ENCODE measurements around the gene BLTP1.

Gene BLTP1

GRCh38 chr4:122172266-122172665, 20.1 kb downstream of the BLTP1 start:
- DNase-seq, result no peak

- DNase-seq, result no peak
Observed at GRCh38 chr4:122178961-122179360, 26.8 kb downstream of the BLTP1 start.

GRCh38 chr4:122195718-122196117, 43.6 kb downstream of the BLTP1 start:
- no peak for DNase-seq

All from bone marrow (tissue), 2 donors.